Brain microvascular endothelial cell (primary cell): ENCODE measurements around the gene CRTAP.

Experiments
- DNase-seq: peaks from one replicate; pipeline ENCODE4 v3.0.0-alpha.2; 2020
- H3K27ac ChIP-seq: fragments of 250-450 bp; sonication (Bioruptor Pico); 2 replicates; pipeline ENCODE4 v1.5.1; 2020; ENCODE audit warnings: mild to moderate bottlenecking, moderate library complexity
- H3K27me3 ChIP-seq: fragments of 250-450 bp; sonication (Bioruptor Pico); replicated peaks from 2 replicates; pipeline ENCODE4 v1.5.1; 2020; ENCODE audit warnings: mild to moderate bottlenecking
- H3K36me3 ChIP-seq: fragments of 250-450 bp; sonication (Bioruptor Pico); replicated peaks from 2 replicates; pipeline ENCODE4 v1.5.1; 2020; ENCODE audit warnings: mild to moderate bottlenecking
- H3K4me3 ChIP-seq: 2 replicates; pipeline ENCODE4 v1.5.1; 2011; ENCODE audit warnings: low read depth, mild to moderate bottlenecking, control low read depth, low read length, moderate library complexity
- CTCF ChIP-seq: IDR thresholded peaks from 2 replicates; pipeline ENCODE4 v1.5.1; 2011; ENCODE audit warnings: low read depth, mild to moderate bottlenecking, moderate library complexity, low read length, control low read depth, inconsistent platforms; ENCODE audit errors: missing control alignments
- in situ Hi-C: cut with HindIII; loops from 2 replicates; pipeline ENCODE4 v1.10.0; 2017; ENCODE audit warnings: low sequenced_read_pairs, low pct_ligation_motif_present

CRTAP gene

GRCh38 chr3:33166095-33166494 lies 52.3 kb downstream of the CRTAP start:
- Histone ChIP-seq H3K36me3 (no peaks in the 10 kb centered on the region), H3K27ac (no peak overlapping the region), H3K27me3 (no peaks in the 10 kb centered on the region), H3K4me3 (no peak overlapping the region)
- in situ Hi-C loops: no loop called here
- no peak for DNase-seq
- TF ChIP-seq CTCF: no peak

GRCh38 chr3:33167284-33167683 lies 53.5 kb downstream of the CRTAP start:
- Histone ChIP-seq H3K27me3 (no peaks in the 10 kb centered on the region), H3K4me3 (no peak overlapping the region), H3K27ac (no peak overlapping the region), H3K36me3 (no peaks in the 10 kb centered on the region)
- TF ChIP-seq CTCF: no peak
- in situ Hi-C loops: no loop called here
- DNase-seq: no peak

DNA sequence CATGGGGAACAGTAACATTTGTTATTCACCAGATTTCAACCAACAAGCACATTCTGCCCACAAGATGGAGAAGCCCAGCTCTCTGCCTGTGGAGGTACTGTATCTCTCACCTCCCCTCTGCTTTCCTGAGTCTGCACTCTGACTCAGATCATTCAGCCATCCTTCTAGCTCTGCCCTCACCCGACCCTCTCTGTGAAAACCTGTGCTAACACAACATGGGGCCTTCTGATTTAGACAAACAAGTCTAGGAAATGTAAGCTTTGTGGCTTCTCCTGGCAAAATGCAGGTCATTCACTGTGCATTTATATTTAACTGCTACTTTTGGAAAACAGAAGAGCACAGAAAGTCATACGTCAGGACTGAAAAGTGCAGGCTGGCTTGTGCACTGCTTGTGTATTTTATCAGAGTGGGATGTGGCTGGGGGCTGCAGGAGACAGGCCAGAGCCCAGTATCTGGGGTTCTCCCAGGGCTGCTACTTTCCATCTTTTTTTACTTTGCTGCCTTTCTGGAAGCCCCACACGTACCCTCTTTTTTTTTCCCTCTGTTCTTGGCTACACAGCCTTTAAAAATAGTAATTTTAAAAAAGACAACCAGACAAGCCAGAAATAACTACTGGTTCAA lies 54.0 kb downstream of the CRTAP start:
- TF ChIP-seq CTCF: no peak
- in situ Hi-C loops: no loop called here
- Histone ChIP-seq H3K27me3 (no peaks in the 10 kb centered on the region), H3K4me3 (no peak overlapping the region), H3K27ac (no peak overlapping the region), H3K36me3 (no peaks in the 10 kb centered on the region)
- DNase-seq: no peak

GRCh38 chr3:33170531-33170930 lies 56.7 kb downstream of the CRTAP start:
- H3K27ac ChIP-seq: no peak overlapping the region
- no peak for TF ChIP-seq CTCF
- in situ Hi-C loops: no loop called here
- H3K36me3 ChIP-seq: no peaks in the 10 kb centered on the region
- no peak overlapping the region for H3K4me3 ChIP-seq
- no peaks in the 10 kb centered on the region for H3K27me3 ChIP-seq
- DNase-seq: no peak

DNA sequence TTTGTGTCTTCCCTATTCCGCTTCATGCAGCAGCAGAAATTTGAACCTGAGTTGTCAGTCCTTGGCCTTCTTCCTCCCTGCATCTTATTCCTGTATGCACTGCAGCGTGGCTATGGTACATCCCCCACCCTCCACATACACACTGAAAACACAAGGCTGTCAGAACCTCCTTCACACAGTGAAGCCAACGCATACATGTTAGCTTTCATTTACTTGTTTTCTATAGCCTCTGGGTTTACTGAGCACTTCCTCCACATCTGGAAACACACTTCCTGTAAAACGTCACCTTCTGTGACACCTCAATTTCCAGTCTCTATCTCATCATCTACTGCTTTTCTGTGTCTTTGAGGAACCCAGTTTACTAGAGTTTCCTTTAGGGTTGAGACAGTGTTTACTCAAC lies 57.8 kb downstream of the CRTAP start:
- in situ Hi-C loops: no loop called here

More for the DNA sequence above, 57.8 kb downstream of the CRTAP start:
- TF ChIP-seq CTCF: no peak
- H3K4me3 ChIP-seq: no peak overlapping the region
- no peaks in the 10 kb centered on the region for H3K36me3 ChIP-seq
- H3K27me3 ChIP-seq: no peaks in the 10 kb centered on the region
- no peak for DNase-seq
- no peak overlapping the region for H3K27ac ChIP-seq
